Stromal cell of bone marrow (primary cell): ENCODE measurements around the gene CEP250.
A peak's percentile ranks its signal among the peaks of the same experiment; 100 is the strongest.
"Not testable (repeated sequence)": the region's sequence is repeated elsewhere in the genome, so short reads cannot be mapped to it uniquely, and the experiment has no call there.

Experiments used
- DNase-seq: peaks from one replicate; pipeline ENCODE4 v3.0.0-alpha.2; 2012; ENCODE audit warnings: low read depth

CEP250 gene

GRCh38 chr20:35529552-35529951, 74.2 kb downstream of the CEP250 start, which contains the start of gene C20orf173:
Gene C20orf173 (minus strand): TSS chr20:35529652. CDS start chr20:35529373, 279 bp downstream.
- no peak for DNase-seq

GRCh38 chr20:35539756-35540212, 84.4 kb downstream of the CEP250 start:
- no peak for DNase-seq

GRCh38 chr20:35541118-35541782, 85.9 kb downstream of the CEP250 start:
- DNase-seq: no peak

DNA sequence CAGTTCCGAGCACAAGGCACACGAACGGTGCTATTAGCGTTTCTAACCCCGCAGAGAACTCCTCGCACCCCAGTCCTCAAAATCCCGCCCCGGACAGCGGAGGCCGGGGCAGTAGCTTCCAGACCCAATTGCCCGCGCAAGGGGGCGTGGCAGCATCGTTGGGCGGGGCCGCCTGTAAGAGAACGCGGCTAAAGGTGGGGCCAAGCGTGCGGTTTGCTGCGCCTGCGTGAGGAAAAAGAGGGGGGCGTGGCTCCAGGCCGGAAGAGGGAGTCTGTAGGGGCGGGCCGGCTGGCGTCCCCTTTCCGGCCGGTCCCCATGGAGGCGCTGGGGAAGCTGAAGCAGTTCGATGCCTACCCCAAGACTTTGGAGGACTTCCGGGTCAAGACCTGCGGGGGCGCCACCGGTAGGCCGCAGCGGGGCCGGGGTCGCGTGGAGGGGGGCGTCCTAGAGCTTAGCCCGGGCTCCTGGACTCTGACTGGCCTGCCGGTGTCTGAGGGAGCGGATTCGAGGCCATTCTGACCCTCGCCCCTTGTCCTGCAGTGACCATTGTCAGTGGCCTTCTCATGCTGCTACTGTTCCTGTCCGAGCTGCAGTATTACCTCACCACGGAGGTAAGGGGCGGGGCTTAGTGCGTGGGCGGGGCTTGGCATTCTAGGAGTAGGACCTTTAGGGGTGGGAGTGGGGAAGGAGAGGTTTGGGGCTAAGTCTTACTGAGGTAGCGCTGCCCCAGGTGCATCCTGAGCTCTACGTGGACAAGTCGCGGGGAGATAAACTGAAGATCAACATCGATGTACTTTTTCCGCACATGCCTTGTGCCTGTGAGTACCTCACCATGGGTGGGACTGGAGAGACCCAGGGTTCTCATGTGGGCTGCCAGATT, 86.6 kb downstream of the CEP250 start, which contains the start of gene ERGIC3:
ERGIC3 (plus strand) TSS at position 296 of the 880 bp plus-strand sequence; CDS start at position 316, 20 bp downstream.
- peak; percentile 89 for DNase-seq

GRCh38 chr20:35542990-35543389, 87.6 kb downstream of the CEP250 start:
- no peak for DNase-seq

- DNase-seq: no peak
These were observed 89.0 kb downstream of the CEP250 start for GRCh38 chr20:35544436-35544835.

DNA sequence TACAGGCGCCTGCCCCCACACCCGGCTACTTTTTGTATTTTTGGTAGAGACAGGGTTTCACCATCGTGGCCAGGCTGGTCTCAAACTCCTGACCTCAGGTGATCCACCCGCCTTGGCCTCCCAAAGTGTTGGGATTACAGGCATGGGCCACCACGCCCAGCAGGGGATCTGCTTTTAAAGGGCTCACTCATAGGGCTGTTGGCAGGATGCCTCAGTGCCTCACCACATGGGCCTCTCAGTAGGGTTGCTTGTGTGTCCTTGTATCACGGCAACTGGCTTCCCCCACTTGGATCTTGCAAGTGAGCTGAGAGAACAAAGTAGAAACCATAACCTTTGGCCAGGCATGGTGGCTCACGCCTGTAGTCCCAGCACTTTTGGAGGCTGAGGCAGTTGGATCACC, 89.5 kb downstream of the CEP250 start:
- not testable (repeated sequence) for DNase-seq

- DNase-seq: no peak
These were observed 90.7 kb downstream of the CEP250 start for GRCh38 chr20:35546127-35546526.

DNA sequence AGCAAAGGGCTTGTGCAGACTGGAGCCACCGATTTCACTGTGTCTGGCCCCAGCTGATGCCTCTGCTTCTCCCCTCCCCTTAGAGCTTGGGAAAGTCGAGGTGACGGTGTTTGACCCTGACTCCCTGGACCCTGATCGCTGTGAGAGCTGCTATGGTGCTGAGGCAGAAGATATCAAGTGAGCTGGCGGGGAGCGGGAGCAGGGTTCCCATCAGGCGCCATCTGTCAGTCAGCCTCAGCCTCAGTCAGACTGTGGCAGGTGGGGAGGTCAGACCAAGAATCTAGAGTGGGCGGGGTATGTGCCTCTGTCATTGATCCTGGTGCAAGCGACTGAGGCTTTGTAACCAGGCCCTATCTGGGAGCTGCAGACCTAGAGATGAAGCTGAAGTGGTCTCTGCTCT, 91.9 kb downstream of the CEP250 start:
- DNase-seq: no peak

DNA sequence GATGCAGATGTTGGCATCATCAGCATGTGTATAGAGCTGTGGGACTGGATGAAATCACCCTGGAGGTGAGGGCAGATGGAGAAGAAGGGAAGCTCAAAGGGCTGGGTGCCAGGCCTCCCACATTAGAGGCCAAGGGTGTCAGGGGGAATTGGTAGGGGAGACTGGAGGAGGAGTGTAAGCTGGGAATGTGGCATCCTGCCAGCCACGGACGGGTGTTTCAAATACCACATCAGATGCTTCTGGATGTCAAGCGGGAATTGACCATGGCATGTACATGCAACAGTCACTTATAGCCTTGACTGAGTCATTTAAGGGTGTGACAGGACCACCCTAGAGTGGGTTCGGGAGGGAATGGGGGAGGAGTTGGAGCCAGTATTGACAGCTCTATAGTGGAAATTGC, 96.1 kb downstream of the CEP250 start:
- no peak for DNase-seq

- DNase-seq: no peak
These were observed 97.5 kb downstream of the CEP250 start for GRCh38 chr20:35552914-35553313.

- not testable (repeated sequence) for DNase-seq
These were observed 100.1 kb downstream of the CEP250 start for GRCh38 chr20:35555461-35555860.

- DNase-seq: no peak
These were observed 100.7 kb downstream of the CEP250 start for GRCh38 chr20:35555951-35556645.

DNA sequence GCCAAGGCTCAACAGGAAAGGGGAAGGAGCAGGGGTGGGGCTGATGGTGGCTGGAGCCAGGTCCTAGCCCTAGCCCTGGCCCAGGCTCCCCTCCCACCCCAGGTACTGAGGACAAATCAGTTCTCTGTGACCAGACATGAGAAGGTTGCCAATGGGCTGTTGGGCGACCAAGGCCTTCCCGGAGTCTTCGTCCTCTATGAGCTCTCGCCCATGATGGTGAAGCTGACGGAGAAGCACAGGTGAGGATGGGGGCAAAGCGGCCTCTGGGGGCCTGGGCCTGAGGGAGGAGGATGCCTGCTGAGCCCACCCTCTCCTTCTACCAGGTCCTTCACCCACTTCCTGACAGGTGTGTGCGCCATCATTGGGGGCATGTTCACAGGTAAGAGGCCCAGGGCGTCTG, 101.5 kb downstream of the CEP250 start:
- DNase-seq: no peak

- no peak for DNase-seq
These were observed 103.1 kb downstream of the CEP250 start for GRCh38 chr20:35558451-35558850.

DNA sequence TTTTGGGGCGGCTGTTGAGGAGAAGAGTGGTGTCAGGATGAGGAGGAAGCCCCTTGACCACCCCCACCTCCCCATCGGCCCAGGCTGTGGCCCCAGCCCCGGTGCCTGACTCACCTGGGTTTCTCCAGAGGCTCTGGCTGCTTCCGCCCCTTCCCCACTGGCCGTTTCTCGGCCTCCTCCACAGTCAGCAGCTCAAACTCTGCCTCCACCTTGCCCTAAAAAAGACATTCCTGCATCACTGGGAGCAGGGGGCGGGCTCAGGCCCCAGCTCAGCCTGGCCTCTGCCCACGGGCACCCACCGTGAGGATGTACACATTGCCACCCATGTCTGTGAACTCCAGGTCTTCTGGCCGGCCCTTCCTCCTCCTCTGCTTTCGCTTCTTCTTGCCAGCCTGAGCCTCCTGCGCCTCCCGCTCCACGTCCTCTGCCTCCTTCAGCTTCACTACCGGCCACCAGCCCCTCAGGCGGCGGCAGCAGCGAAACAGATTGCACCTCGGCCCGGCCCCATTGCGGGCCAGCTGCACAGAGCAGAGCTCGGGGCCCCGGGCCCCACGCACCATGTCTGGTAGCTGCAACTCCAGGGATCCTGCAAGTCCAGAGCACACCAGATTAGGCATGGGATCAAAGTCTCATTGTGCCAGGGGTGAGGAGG, 103.8 kb downstream of the CEP250 start:
- no peak for DNase-seq

GRCh38 chr20:35560105-35560511, 104.7 kb downstream of the CEP250 start:
- no peak for DNase-seq

GRCh38 chr20:35560541-35560940, 105.1 kb downstream of the CEP250 start:
- no peak for DNase-seq

- DNase-seq: peak; percentile 28
These were observed 105.9 kb downstream of the CEP250 start for GRCh38 chr20:35561268-35561667.

DNA sequence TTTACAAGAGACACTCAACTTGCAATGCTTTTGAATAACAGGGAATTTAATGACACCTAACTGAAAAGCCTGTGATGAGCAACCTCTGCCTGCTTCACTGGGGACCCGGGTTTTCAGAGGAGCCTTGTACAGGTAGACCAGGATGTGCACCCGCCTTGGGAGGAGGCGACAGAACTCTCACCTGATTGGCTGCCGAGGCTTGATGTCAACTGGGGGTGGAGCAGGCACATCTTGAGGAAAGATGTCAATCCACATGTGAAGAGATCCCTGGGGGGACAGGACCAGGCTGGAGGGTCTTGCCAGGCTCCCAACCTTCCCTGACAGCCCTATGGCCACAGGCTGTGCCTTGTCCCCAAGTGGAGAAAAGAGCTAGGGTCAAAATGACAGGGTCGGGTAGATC, 106.3 kb downstream of the CEP250 start:
- no peak for DNase-seq

- DNase-seq: no peak
These were observed 107.2 kb downstream of the CEP250 start for GRCh38 chr20:35562541-35563110.

GRCh38 chr20:35563834-35564233, 108.4 kb downstream of the CEP250 start:
- no peak for DNase-seq
